ENCODE data around the gene CLSTN3.

DNA sequence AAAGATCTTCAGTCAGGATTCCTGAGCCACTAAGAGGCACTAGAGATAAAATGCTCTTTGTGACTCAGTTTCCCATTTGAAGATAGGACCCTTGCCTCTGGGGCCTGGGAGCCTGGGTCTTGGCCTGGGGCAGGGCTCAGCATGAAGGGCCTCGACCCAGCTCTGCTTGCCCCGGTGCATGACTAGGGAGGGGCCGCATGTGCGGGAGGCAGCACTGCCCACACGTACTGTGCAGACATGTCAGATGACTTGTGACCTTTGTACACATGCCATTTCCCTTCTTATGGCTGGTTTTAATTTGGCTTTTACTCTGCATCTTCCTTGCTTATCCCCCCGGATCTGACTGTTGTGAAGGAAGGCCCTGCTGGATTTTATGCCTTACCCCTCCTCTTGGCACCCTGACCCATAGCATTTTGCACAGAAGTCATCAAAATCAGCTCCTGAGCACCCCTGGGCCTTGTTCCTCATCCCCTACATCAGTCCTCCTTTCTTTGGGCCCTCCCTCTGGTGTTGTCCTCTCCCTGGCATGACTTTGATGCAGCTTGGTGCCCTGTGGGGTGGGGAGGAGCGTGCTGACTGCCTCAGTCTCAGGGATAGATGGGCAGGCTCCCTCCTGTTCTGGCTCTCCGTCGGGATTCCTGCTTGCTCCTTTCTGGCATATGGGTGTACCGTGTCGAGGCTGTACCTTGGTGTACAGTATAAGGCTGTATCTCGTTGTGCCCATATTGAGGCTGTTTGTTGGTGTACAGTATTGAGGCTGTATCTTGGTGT is 4.4 kb downstream of the CLSTN3 start:
- TF ChIP-seq, protein P1, sequence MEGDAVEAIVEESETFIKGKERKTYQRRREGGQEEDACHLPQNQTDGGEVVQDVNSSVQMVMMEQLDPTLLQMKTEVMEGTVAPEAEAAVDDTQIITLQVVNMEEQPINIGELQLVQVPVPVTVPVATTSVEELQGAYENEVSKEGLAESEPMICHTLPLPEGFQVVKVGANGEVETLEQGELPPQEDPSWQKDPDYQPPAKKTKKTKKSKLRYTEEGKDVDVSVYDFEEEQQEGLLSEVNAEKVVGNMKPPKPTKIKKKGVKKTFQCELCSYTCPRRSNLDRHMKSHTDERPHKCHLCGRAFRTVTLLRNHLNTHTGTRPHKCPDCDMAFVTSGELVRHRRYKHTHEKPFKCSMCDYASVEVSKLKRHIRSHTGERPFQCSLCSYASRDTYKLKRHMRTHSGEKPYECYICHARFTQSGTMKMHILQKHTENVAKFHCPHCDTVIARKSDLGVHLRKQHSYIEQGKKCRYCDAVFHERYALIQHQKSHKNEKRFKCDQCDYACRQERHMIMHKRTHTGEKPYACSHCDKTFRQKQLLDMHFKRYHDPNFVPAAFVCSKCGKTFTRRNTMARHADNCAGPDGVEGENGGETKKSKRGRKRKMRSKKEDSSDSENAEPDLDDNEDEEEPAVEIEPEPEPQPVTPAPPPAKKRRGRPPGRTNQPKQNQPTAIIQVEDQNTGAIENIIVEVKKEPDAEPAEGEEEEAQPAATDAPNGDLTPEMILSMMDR (CRISPR knock-in tag; IDR thresholded peaks at IDR 0.05): no peak
- TF ChIP-seq, protein P2, sequence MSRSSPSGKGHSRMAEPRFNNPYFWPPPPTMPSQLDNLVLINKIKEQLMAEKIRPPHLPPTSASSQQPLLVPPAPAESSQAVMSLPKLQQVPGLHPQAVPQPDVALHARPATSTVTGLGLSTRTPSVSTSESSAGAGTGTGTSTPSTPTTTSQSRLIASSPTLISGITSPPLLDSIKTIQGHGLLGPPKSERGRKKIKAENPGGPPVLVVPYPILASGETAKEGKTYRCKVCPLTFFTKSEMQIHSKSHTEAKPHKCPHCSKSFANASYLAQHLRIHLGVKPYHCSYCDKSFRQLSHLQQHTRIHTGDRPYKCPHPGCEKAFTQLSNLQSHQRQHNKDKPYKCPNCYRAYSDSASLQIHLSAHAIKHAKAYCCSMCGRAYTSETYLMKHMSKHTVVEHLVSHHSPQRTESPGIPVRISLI (CRISPR knock-in tag; IDR thresholded peaks at IDR 0.05; ENCODE audit: borderline replicate concordance): no peak
- TF ChIP-seq, protein P3, sequence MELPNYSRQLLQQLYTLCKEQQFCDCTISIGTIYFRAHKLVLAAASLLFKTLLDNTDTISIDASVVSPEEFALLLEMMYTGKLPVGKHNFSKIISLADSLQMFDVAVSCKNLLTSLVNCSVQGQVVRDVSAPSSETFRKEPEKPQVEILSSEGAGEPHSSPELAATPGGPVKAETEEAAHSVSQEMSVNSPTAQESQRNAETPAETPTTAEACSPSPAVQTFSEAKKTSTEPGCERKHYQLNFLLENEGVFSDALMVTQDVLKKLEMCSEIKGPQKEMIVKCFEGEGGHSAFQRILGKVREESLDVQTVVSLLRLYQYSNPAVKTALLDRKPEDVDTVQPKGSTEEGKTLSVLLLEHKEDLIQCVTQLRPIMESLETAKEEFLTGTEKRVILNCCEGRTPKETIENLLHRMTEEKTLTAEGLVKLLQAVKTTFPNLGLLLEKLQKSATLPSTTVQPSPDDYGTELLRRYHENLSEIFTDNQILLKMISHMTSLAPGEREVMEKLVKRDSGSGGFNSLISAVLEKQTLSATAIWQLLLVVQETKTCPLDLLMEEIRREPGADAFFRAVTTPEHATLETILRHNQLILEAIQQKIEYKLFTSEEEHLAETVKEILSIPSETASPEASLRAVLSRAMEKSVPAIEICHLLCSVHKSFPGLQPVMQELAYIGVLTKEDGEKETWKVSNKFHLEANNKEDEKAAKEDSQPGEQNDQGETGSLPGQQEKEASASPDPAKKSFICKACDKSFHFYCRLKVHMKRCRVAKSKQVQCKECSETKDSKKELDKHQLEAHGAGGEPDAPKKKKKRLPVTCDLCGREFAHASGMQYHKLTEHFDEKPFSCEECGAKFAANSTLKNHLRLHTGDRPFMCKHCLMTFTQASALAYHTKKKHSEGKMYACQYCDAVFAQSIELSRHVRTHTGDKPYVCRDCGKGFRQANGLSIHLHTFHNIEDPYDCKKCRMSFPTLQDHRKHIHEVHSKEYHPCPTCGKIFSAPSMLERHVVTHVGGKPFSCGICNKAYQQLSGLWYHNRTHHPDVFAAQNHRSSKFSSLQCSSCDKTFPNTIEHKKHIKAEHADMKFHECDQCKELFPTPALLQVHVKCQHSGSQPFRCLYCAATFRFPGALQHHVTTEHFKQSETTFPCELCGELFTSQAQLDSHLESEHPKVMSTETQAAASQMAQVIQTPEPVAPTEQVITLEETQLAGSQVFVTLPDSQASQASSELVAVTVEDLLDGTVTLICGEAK (IDR thresholded peaks at IDR 0.05): no peak
- TF ChIP-seq, protein P3 (CRISPR knock-in tag; IDR thresholded peaks at IDR 0.05): no peak
- TF ChIP-seq ZSCAN29 (CRISPR knock-in tag; conservative IDR thresholded peaks at IDR 0.05) (no peak), KAT7 (CRISPR knock-in tag; IDR thresholded peaks at IDR 0.05; ENCODE audit: borderline replicate concordance) (no peak), ZSCAN20 (CRISPR knock-in tag; IDR thresholded peaks at IDR 0.05; ENCODE audit: borderline replicate concordance) (no peak), PCBP1 (IDR thresholded peaks at IDR 0.05; ENCODE audit: borderline replicate concordance, low read depth, low read length) (no peak), ZNF274 (CRISPR knock-in tag; IDR thresholded peaks at IDR 0.05) (no peak)

Data from HepG2 (cell line).